Transverse colon (tissue), 4 donors: Measurements from ENCODE around the gene SPATA24.

Experiments
- CTCF ChIP-seq, 5 experiments: fragments of 200-600 bp in 3 of 5; fragments of 450-650 bp in 2 of 5; sonication (generic) in 3 of 5; IDR thresholded peaks; 1 replicate in 2 of 5; 2 replicates in 3 of 5; pipeline ENCODE4 v1.5.1; 2016 to 2017; ENCODE audit warnings: antibody characterized with exemption in 5 of 5, inconsistent platforms in 3 of 5, mild to moderate bottlenecking in 2 of 5, moderate library complexity in 1 of 5
- EP300 ChIP-seq: sonication (generic); formaldehyde crosslinking; IDR thresholded peaks from one replicate; pipeline ENCODE4 v1.6.1; 2017; ENCODE audit warnings: antibody characterized with exemption, low read depth
- POLR2A ChIP-seq: fragments of 450-650 bp; IDR thresholded peaks from one replicate; pipeline ENCODE4 v1.6.1; 2016; ENCODE audit warnings: antibody characterized with exemption, mild to moderate bottlenecking, moderate library complexity
- POLR2AphosphoS5 ChIP-seq, 3 donors: sonication (generic); formaldehyde crosslinking; IDR thresholded peaks; one replicate each; pipeline ENCODE4 v1.6.1; 2016; ENCODE audit warnings: antibody characterized with exemption in 3 of 3

- TF ChIP-seq EP300 (no peak), CTCF (IDR thresholded peaks at IDR 0.05) (no peak), POLR2AphosphoS5 (IDR thresholded peaks at IDR 0.05) (no peak), POLR2A (no peak)
These were observed 7.2 kb downstream of the SPATA24 start for GRCh38 chr5:139396691-139397090.
